Activated naive CD8-positive, alpha-beta T cell treated with anti-CD3 and anti-CD28 coated beads, Interleukin-2, amount 50 U/mL, for 24 hours (primary cell): ENCODE measurements around the gene PARP2.

ENCODE experiments used
- ATAC-seq: fragments of 150-1000 bp; cut with Tn5 transposase; one replicate; pipeline ENCODE4 v1.10.0; 2021
- DNase-seq: peaks from one replicate; pipeline ENCODE4 v3.0.0; 2021
- H3K27ac Mint-ChIP-seq: one replicate; pipeline ENCODE4 v1.8.0; 2021; ENCODE audit warnings: mild to moderate bottlenecking, mixed read lengths
- H3K27me3 Mint-ChIP-seq: one replicate; pipeline ENCODE4 v1.8.0; 2021; ENCODE audit warnings: mixed read lengths
- H3K36me3 Mint-ChIP-seq: one replicate; pipeline ENCODE4 v1.8.0; 2021; ENCODE audit warnings: low read depth, mixed read lengths
- H3K4me1 Mint-ChIP-seq: one replicate; pipeline ENCODE4 v1.8.0; 2021; ENCODE audit warnings: mixed read lengths
- H3K4me3 Mint-ChIP-seq: one replicate; pipeline ENCODE4 v1.8.0; 2021; ENCODE audit warnings: mild to moderate bottlenecking, moderate library complexity, mixed read lengths
- H3K9me3 Mint-ChIP-seq: one replicate; pipeline ENCODE4 v1.8.0; 2021; ENCODE audit warnings: mixed read lengths

Gene PARP2

GRCh38 chr14:20343092-20343861 is at the start of gene PARP2:
PARP2 (plus strand) TSS chr14:20343635; CDS start chr14:20343642, 7 bp downstream.
- peak; percentile 96 for DNase-seq
- Mint-ChIP-seq H3K9me3 (no peaks in the 10 kb centered on the region), H3K4me3 (peak within 1 kb of the TSS; percentile 92), H3K36me3 (peaks cover 29% of the 10 kb centered on the region), H3K27ac (peak within 1 kb of the TSS; percentile 90), H3K27me3 (peaks cover 1% of the 10 kb centered on the region), H3K4me1 (peaks cover 19% of the 10 kb centered on the region)
- ATAC-seq: peak; percentile 99

GRCh38 chr14:20294636-20295035 is 48.8 kb upstream of the PARP2 start:
- Mint-ChIP-seq H3K9me3 (no peaks in the 10 kb centered on the region), H3K27ac (peak overlapping the region; percentile 6), H3K4me1 (peaks cover 14% of the 10 kb centered on the region), H3K27me3 (no peaks in the 10 kb centered on the region), H3K36me3 (peaks cover 41% of the 10 kb centered on the region), H3K4me3 (no peak overlapping the region)
- DNase-seq (no peak), ATAC-seq (no peak)

DNA sequence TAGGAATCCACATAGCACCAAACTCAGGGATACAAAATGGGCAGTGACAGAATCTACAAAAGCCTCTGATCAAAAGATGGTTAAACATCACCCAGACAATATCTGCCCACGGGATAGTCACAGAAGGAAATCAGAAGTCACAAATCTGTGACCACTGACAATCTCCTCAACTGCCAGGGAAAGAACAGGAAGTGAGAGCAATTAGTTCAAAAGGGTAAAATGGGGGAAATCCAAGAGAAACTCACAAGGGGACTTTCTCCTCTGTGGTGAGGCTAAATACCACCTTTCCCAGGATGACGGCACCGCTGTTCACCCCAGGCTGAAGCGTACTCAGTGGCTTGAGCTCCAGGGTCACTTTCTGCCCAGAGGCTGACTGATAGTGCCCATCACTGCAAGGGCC is 48.4 kb upstream of the PARP2 start:
- H3K27me3 Mint-ChIP-seq: no peaks in the 10 kb centered on the region
- no peak overlapping the region for H3K4me3 Mint-ChIP-seq
- ATAC-seq: peak; percentile 85
- H3K27ac Mint-ChIP-seq: peak overlapping the region; percentile 6
- H3K4me1 Mint-ChIP-seq: peaks cover 14% of the 10 kb centered on the region
- H3K36me3 Mint-ChIP-seq: peaks cover 38% of the 10 kb centered on the region
- H3K9me3 Mint-ChIP-seq: no peaks in the 10 kb centered on the region
- DNase-seq: peak; percentile 14

DNA sequence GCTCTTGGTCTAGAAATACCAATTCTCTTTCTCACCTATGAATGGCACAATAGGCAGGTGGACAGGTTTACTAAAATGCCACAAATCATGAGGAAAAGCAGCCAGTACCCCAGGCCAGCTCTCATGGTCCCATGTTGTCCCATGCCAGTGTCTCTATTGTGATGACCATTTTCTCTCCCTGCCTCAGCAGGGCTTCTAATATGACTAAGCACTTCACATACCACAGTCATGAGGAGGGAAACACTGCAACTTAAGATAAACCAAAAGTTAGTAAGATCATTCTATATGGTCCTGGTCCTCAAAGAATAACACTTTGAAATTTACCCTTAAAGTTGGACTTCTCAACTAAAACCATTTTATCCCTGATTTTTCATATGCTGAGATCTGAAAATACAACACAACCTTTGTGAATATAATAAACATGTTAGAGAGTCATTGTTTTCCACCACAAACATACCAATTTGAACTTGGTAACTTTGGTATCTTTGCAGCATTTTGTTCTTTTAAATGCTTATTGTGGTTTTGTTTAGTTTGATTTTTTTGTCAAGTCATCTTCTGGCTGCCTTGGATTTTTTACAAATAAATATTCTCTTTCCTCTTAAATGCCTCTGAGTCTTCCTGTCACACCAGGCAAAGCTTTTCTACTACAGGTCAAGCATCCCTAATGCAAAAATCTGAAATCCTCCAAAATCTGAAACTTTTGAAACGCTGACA is 41.2 kb upstream of the PARP2 start:
- Mint-ChIP-seq H3K27ac (no peak overlapping the region), H3K4me1 (peaks cover 36% of the 10 kb centered on the region), H3K9me3 (no peaks in the 10 kb centered on the region), H3K27me3 (peaks cover 2% of the 10 kb centered on the region), H3K4me3 (no peak overlapping the region), H3K36me3 (peaks cover 17% of the 10 kb centered on the region)
- ATAC-seq (peak; percentile 26), DNase-seq (no peak)

- peak; percentile 91 for DNase-seq
- Mint-ChIP-seq H3K4me1 (peaks cover 36% of the 10 kb centered on the region), H3K27ac (peak within 1 kb of the TSS; percentile 88)
Observed at GRCh38 chr14:20305265-20306078, 38.0 kb upstream of the PARP2 start, which contains the start of gene TTC5. TTC5 (minus strand) TSS chr14:20305951; CDS start chr14:20305937, 14 bp downstream.

DNA sequence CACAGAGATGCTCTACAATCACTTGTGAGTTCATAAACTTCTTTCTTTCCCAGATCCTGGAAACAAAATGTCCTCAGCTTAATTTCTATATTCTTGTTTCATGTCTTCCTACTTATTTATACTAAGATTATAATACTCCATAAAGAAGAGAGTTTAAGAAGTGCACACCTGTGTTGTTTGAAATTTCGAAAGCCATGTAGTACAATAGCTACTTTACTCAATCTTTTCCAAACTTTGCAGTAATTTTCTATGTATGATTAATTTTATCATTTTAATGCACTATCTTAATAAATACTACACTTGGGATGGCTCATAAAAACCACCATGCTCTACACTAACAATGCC is 37.4 kb upstream of the PARP2 start:
- Mint-ChIP-seq H3K36me3 (peaks cover 7% of the 10 kb centered on the region), H3K27me3 (peaks cover 2% of the 10 kb centered on the region), H3K27ac (peak overlapping the region; percentile 88), H3K4me1 (peaks cover 36% of the 10 kb centered on the region), H3K4me3 (peak overlapping the region; percentile 93), H3K9me3 (no peaks in the 10 kb centered on the region)
- DNase-seq (no peak), ATAC-seq (peak; percentile 8)

More at GRCh38 chr14:20305265-20306078, 38.0 kb upstream of the PARP2 start, which contains the start of gene TTC5:
- Mint-ChIP-seq H3K36me3 (peaks cover 9% of the 10 kb centered on the region), H3K4me3 (peak within 1 kb of the TSS; percentile 93), H3K9me3 (no peaks in the 10 kb centered on the region), H3K27me3 (peaks cover 2% of the 10 kb centered on the region)
- peak; percentile 95 for ATAC-seq

GRCh38 chr14:20314026-20314425 is 29.4 kb upstream of the PARP2 start:
- no peak for ATAC-seq
- no peaks in the 10 kb centered on the region for H3K4me1 Mint-ChIP-seq
- H3K9me3 Mint-ChIP-seq: no peaks in the 10 kb centered on the region
- H3K27me3 Mint-ChIP-seq: no peaks in the 10 kb centered on the region
- peaks cover 57% of the 10 kb centered on the region for H3K36me3 Mint-ChIP-seq
- DNase-seq: no peak
- no peak overlapping the region for H3K4me3 Mint-ChIP-seq
- H3K27ac Mint-ChIP-seq: no peak overlapping the region

DNA sequence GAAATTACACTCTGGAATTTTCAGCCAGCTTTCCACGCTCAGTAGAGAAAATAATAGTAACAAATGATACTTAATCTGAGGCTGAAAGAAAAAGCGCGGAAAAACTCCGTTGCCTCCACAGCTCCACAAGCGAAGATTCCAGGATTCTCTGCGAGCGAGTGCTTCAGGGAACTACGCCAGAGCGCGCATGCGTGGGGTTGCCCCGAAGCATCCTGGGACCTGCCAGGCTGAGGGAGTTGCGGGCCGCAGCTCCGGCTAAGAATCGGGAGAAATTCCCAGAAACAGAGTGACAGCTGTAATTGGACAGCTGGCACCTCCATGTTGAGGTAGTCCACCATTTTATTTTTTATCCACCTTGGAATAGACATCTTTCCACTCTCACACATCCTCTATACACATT is 25.7 kb upstream of the PARP2 start:
- Mint-ChIP-seq H3K36me3 (peaks cover 66% of the 10 kb centered on the region), H3K4me1 (no peaks in the 10 kb centered on the region), H3K9me3 (no peaks in the 10 kb centered on the region), H3K4me3 (no peak overlapping the region), H3K27me3 (no peaks in the 10 kb centered on the region), H3K27ac (no peak overlapping the region)
- DNase-seq (no peak), ATAC-seq (no peak)

- H3K4me3 Mint-ChIP-seq: peak overlapping the region; percentile 7
- H3K9me3 Mint-ChIP-seq: no peaks in the 10 kb centered on the region
- H3K4me1 Mint-ChIP-seq: peaks cover 47% of the 10 kb centered on the region
- DNase-seq (no peak), ATAC-seq (peak; percentile 59)
- H3K36me3 Mint-ChIP-seq: peaks cover 70% of the 10 kb centered on the region
- no peaks in the 10 kb centered on the region for H3K27me3 Mint-ChIP-seq
- peak overlapping the region; percentile 0 for H3K27ac Mint-ChIP-seq
Observed at GRCh38 chr14:20327005-20327869, 16.2 kb upstream of the PARP2 start.

DNA sequence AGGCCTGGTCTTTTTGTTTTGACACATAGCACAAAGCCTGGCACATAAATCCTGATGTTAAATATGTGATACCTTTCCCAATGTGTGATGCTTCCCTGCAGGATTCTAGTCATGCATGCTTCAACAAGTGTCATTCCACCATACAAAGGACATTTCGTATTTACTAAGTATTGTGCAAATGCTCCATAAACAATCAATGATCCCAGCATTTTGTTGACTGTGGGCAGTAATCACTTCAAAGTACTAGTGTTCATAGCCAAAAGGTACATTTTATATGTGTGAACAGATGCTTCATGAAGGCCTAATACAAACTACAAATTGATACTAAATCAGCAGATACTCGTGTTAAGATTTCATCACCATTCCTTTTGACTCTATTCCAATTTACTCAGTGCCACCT is 14.7 kb upstream of the PARP2 start:
- H3K36me3 Mint-ChIP-seq: peaks cover 65% of the 10 kb centered on the region
- peaks cover 53% of the 10 kb centered on the region for H3K4me1 Mint-ChIP-seq
- no peak overlapping the region for H3K4me3 Mint-ChIP-seq
- ATAC-seq: no peak
- no peak overlapping the region for H3K27ac Mint-ChIP-seq
- no peaks in the 10 kb centered on the region for H3K27me3 Mint-ChIP-seq
- DNase-seq: no peak
- H3K9me3 Mint-ChIP-seq: no peaks in the 10 kb centered on the region

GRCh38 chr14:20329355-20329754 is 14.1 kb upstream of the PARP2 start:
- ATAC-seq: no peak
- H3K27me3 Mint-ChIP-seq: no peaks in the 10 kb centered on the region
- no peak overlapping the region for H3K27ac Mint-ChIP-seq
- peak overlapping the region; percentile 95 for H3K4me3 Mint-ChIP-seq
- peaks cover 59% of the 10 kb centered on the region for H3K36me3 Mint-ChIP-seq
- peaks cover 53% of the 10 kb centered on the region for H3K4me1 Mint-ChIP-seq
- no peaks in the 10 kb centered on the region for H3K9me3 Mint-ChIP-seq
- no peak for DNase-seq

GRCh38 chr14:20331053-20331613 is 12.3 kb upstream of the PARP2 start:
- Mint-ChIP-seq H3K27me3 (no peaks in the 10 kb centered on the region), H3K4me1 (peaks cover 61% of the 10 kb centered on the region), H3K27ac (peak overlapping the region; percentile 20), H3K4me3 (peak overlapping the region; percentile 95), H3K9me3 (no peaks in the 10 kb centered on the region), H3K36me3 (peaks cover 48% of the 10 kb centered on the region)
- ATAC-seq (no peak), DNase-seq (no peak)

DNA sequence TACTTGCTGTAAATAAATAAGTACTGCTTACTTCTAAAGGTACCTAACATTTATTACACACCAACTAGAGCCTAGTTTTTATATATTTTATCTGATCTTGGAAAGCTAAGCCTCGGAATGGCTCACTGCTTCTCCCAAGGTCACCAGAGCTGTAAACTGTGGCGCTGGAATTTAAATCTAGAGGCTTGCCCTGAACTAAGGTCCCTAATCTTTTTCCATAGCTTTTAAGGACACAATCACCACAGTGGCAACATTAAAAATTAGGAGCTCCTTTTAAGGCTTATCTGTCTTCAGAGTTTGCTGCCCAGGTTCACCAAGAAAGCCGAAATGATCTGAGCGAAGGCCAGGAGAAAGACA is 11.0 kb upstream of the PARP2 start:
- peaks cover 55% of the 10 kb centered on the region for H3K4me1 Mint-ChIP-seq
- peaks cover 36% of the 10 kb centered on the region for H3K36me3 Mint-ChIP-seq
- H3K27ac Mint-ChIP-seq: peak overlapping the region; percentile 89
- no peaks in the 10 kb centered on the region for H3K9me3 Mint-ChIP-seq
- peak overlapping the region; percentile 95 for H3K4me3 Mint-ChIP-seq
- DNase-seq: no peak
- H3K27me3 Mint-ChIP-seq: no peaks in the 10 kb centered on the region
- no peak for ATAC-seq
